K562 (cell line): Measurements from ENCODE around the gene MED16. TPM values are rescaled to one million over a fixed set of nuclear protein-coding genes. Genes with fewer than 3 reads are reported as not detected.

Experiments
- ADNP ChIP-seq: fragments of 200-800 bp; sonication (Bioruptor generic); IDR thresholded peaks from 2 replicates; pipeline ENCODE4 v1.6.1; 2016; ENCODE audit warnings: missing genetic modification characterization, missing compliant biosample characterization
- BRD4 ChIP-seq: fragments of 200-600 bp; sonication (generic); IDR thresholded peaks from 2 replicates; pipeline ENCODE4 v1.6.1; 2017; ENCODE audit warnings: inconsistent platforms
- CEBPG ChIP-seq, 3 experiments: fragments of 200-800 bp in 1 of 3; sonication (Bioruptor generic) in 1 of 3; sonication (generic) in 1 of 3; formaldehyde crosslinking in 1 of 3; IDR thresholded peaks in 2 of 3; conservative IDR thresholded peaks in 1 of 3; 2 replicates each; pipeline versions ENCODE4 v1.6.1 to v1.8.0; 2016 to 2022; ENCODE audit warnings: missing compliant biosample characterization in 2 of 3, missing genetic modification characterization in 2 of 3, mild to moderate bottlenecking in 1 of 3, missing genetic modification reagents in 1 of 3
- ELF1 ChIP-seq: fragments of 200-800 bp; sonication (Bioruptor generic); IDR thresholded peaks from 2 replicates; pipeline ENCODE4 v1.6.1; 2016; ENCODE audit warnings: missing genetic modification characterization, missing compliant biosample characterization
- HDAC2 ChIP-seq: fragments of 450-650 bp; IDR thresholded peaks from 2 replicates; pipeline ENCODE4 v1.6.1; 2016; ENCODE audit warnings: mild to moderate bottlenecking
- HMGN3 ChIP-seq: IDR thresholded peaks from 2 replicates; pipeline ENCODE4 v1.6.1; 2011; ENCODE audit warnings: borderline replicate concordance, low read depth, mild to moderate bottlenecking, mixed read lengths, low read length; ENCODE audit not compliant: insufficient read length; ENCODE audit errors: extremely low read depth
- LCOR ChIP-seq: sonication (generic); formaldehyde crosslinking; IDR thresholded peaks from 2 replicates; pipeline ENCODE4 v1.8.0; 2022; ENCODE audit warnings: mild to moderate bottlenecking, missing genetic modification reagents
- MLX ChIP-seq, 2 experiments: fragments of 450-650 bp in 1 of 2; sonication (generic) in 1 of 2; formaldehyde crosslinking; conservative IDR thresholded peaks; 2 replicates each; pipeline versions ENCODE4 v1.4.0 to v1.8.1; 2020 to 2022; ENCODE audit warnings: mild to moderate bottlenecking in 1 of 2, missing genetic modification reagents in 1 of 2
- MYC ChIP-seq, 2 experiments: fragments of 250-450 bp in 1 of 2; sonication (Bioruptor Pico) in 1 of 2; IDR thresholded peaks; 2 replicates each; pipeline versions ENCODE4 v1.5.1 to v1.6.1; 2012 to 2021; ENCODE audit warnings: low read depth in 2 of 2, borderline replicate concordance in 1 of 2, improper control_type of control experiment in 1 of 2, low read length in 1 of 2, mild to moderate bottlenecking in 1 of 2, moderate library complexity in 1 of 2
- PHB2 ChIP-seq: fragments of 450-650 bp; IDR thresholded peaks from 2 replicates; pipeline ENCODE4 v1.6.1; 2017; ENCODE audit warnings: low read depth
- RAD51 ChIP-seq: fragments of 450-650 bp; IDR thresholded peaks from 2 replicates; pipeline ENCODE4 v1.7.1; 2016; ENCODE audit warnings: low read depth, mild to moderate bottlenecking, borderline replicate concordance
- SAP30 ChIP-seq: fragments of 200-600 bp; sonication (generic); IDR thresholded peaks from 2 replicates; pipeline ENCODE4 v1.6.1; 2012; ENCODE audit warnings: borderline replicate concordance, low read depth, mild to moderate bottlenecking, moderate library complexity, low read length, control low read depth, inconsistent platforms; ENCODE audit not compliant: insufficient read depth, poor library complexity, severe bottlenecking
- TBP ChIP-seq: optimal IDR thresholded peaks from 2 replicates; pipeline ENCODE3; 2011; ENCODE audit warnings: low read depth, low read length, improper control_type of control experiment
- ZEB2 ChIP-seq: fragments of 450-650 bp; IDR thresholded peaks from 2 replicates; pipeline ENCODE4 v1.6.1; 2016
- polyA plus RNA-seq, 8 experiments: library from polyadenylated mRNA; depleted of rRNA in 4 of 8; stranded (reverse) in 5 of 8; unstranded in 3 of 8; fragments of >200 nt; fragmentation: Nextera tagmentation in 2 of 8; fragmentation: Illumina TruSeq in 1 of 8; extraction: Ambion mirVana in 2 of 8; extraction: Trizol in 1 of 8; gene quantifications; 2 replicates each; pipeline versions ENCODE4 v1.2.1 to v1.2.3, GENCODE V29; 2011 to 2014; ENCODE audit warnings: inconsistent platforms in 1 of 8, missing spikeins in 1 of 8
- total RNA-seq, 7 experiments: library from RNA; depleted of rRNA in 6 of 7; stranded (reverse); fragments of >200 nt in 6 of 7; fragmentation: Illumina TruSeq in 2 of 7; extraction: Trizol in 2 of 7; gene quantifications; 2 replicates each; pipeline versions ENCODE4 v1.2.1 to v1.2.3, GENCODE V29; 2011 to 2021; ENCODE audit warnings: low replicate concordance in 1 of 7
- TF ChIP-seq, protein P1 (sequence below): fragments of 250-450 bp; sonication (Bioruptor Pico); IDR thresholded peaks from 2 replicates; pipeline ENCODE4 v1.8.0; 2021; ENCODE audit warnings: mild to moderate bottlenecking, moderate library complexity
- TF ChIP-seq, protein P2 (sequence below): fragments of 250-450 bp; sonication (Bioruptor Pico); IDR thresholded peaks from 2 replicates; pipeline ENCODE4 v1.4.0; 2020; ENCODE audit warnings: mild to moderate bottlenecking, moderate library complexity
- TF ChIP-seq, protein P3 (sequence below): sonication (generic); formaldehyde crosslinking; IDR thresholded peaks from 2 replicates; pipeline ENCODE4 v1.8.1; 2022; ENCODE audit warnings: missing genetic modification reagents
- TF ChIP-seq, protein P4 (sequence below): sonication (generic); formaldehyde crosslinking; IDR thresholded peaks from 2 replicates; pipeline ENCODE4 v1.8.1; 2023; ENCODE audit warnings: mild to moderate bottlenecking, missing genetic modification reagents

Gene MED16
- total and polyA plus RNA-seq, 9 of the 15 experiments (the other 6 are each of a cell fraction or from before 2014, with no cell fraction given) = 0.89 to 59.9 (median 8.6) TPM

- no peak for TF ChIP-seq LCOR (CRISPR knock-in tag)
- TF ChIP-seq, protein P1, sequence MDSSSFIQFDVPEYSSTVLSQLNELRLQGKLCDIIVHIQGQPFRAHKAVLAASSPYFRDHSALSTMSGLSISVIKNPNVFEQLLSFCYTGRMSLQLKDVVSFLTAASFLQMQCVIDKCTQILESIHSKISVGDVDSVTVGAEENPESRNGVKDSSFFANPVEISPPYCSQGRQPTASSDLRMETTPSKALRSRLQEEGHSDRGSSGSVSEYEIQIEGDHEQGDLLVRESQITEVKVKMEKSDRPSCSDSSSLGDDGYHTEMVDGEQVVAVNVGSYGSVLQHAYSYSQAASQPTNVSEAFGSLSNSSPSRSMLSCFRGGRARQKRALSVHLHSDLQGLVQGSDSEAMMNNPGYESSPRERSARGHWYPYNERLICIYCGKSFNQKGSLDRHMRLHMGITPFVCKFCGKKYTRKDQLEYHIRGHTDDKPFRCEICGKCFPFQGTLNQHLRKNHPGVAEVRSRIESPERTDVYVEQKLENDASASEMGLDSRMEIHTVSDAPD (CRISPR knock-in tag) = no peak
- no peak for TF ChIP-seq ZEB2
- no peak for TF ChIP-seq HMGN3
- TF ChIP-seq TBP = no peak
- TF ChIP-seq, protein P2, sequence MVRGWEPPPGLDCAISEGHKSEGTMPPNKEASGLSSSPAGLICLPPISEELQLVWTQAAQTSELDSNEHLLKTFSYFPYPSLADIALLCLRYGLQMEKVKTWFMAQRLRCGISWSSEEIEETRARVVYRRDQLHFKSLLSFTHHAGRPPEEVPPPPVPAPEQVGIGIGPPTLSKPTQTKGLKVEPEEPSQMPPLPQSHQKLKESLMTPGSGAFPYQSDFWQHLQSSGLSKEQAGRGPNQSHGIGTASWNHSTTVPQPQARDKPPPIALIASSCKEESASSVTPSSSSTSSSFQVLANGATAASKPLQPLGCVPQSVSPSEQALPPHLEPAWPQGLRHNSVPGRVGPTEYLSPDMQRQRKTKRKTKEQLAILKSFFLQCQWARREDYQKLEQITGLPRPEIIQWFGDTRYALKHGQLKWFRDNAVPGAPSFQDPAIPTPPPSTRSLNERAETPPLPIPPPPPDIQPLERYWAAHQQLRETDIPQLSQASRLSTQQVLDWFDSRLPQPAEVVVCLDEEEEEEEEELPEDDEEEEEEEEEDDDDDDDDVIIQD (CRISPR knock-in tag) = 0 out of 2 replicates have a peak, but pooled peaks have one; percentile 48
- TF ChIP-seq, protein P3, sequence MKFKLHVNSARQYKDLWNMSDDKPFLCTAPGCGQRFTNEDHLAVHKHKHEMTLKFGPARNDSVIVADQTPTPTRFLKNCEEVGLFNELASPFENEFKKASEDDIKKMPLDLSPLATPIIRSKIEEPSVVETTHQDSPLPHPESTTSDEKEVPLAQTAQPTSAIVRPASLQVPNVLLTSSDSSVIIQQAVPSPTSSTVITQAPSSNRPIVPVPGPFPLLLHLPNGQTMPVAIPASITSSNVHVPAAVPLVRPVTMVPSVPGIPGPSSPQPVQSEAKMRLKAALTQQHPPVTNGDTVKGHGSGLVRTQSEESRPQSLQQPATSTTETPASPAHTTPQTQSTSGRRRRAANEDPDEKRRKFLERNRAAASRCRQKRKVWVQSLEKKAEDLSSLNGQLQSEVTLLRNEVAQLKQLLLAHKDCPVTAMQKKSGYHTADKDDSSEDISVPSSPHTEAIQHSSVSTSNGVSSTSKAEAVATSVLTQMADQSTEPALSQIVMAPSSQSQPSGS (CRISPR knock-in tag) = peak; percentile 62; the same call in 1 of the 2 replicates
- peak; percentile 44; the same call in 1 of the 2 replicates for TF ChIP-seq ADNP
- 0 out of 2 replicates have a peak, but pooled peaks have one; percentile 64 for TF ChIP-seq HDAC2
- TF ChIP-seq, protein P4, sequence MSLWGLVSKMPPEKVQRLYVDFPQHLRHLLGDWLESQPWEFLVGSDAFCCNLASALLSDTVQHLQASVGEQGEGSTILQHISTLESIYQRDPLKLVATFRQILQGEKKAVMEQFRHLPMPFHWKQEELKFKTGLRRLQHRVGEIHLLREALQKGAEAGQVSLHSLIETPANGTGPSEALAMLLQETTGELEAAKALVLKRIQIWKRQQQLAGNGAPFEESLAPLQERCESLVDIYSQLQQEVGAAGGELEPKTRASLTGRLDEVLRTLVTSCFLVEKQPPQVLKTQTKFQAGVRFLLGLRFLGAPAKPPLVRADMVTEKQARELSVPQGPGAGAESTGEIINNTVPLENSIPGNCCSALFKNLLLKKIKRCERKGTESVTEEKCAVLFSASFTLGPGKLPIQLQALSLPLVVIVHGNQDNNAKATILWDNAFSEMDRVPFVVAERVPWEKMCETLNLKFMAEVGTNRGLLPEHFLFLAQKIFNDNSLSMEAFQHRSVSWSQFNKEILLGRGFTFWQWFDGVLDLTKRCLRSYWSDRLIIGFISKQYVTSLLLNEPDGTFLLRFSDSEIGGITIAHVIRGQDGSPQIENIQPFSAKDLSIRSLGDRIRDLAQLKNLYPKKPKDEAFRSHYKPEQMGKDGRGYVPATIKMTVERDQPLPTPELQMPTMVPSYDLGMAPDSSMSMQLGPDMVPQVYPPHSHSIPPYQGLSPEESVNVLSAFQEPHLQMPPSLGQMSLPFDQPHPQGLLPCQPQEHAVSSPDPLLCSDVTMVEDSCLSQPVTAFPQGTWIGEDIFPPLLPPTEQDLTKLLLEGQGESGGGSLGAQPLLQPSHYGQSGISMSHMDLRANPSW = no peak
- no peak for TF ChIP-seq BRD4
- no peak for TF ChIP-seq ELF1 (tag)
- no peak; the same call in 1 of the 2 replicates for TF ChIP-seq CEBPG (CRISPR knock-in tag; IDR thresholded peaks at IDR 0.05)
- no peak; a peak in 1 of 4 replicates for TF ChIP-seq CEBPG (tag; conservative IDR thresholded peaks at IDR 0.05 in 1 of 2, IDR thresholded peaks at IDR 0.05 in 1 of 2)
- no peak for TF ChIP-seq PHB2
- TF ChIP-seq RAD51 = peak; percentile 62
- TF ChIP-seq MLX (CRISPR knock-in tag; conservative IDR thresholded peaks at IDR 0.05) = peak in 1 of 2 experiments; percentile 70; a peak in 1 of 4 replicates
- peak; percentile 72 for TF ChIP-seq MYC (IDR thresholded peaks at IDR 0.05; ENCODE audit: low read depth, low read length)
- TF ChIP-seq MYC (CRISPR knock-in tag; IDR thresholded peaks at IDR 0.05; ENCODE audit: borderline replicate concordance, low read depth) = peak; percentile 80; the same call in 1 of the 2 replicates
- TF ChIP-seq SAP30 = no peak
These were observed 32.1 kb upstream of the MED16 start (continued) for GRCh38 chr19:925087-925525.
